Ascending aorta (tissue), 2 donors: ENCODE results near the gene TGFA. TPM values are rescaled to one million over a fixed set of nuclear protein-coding genes. Genes with fewer than 3 reads are reported as not detected.

ENCODE experiments used
- DNase-seq, 2 donors: peaks; one replicate each; pipeline ENCODE4 v3.0.0-alpha.2; 2019; ENCODE audit warnings: low spot score in 2 of 2
- H3K27ac ChIP-seq, 2 donors: fragments of 200-600 bp; sonication (generic); one replicate each; pipeline ENCODE4 v1.5.1; 2016 to 2017; ENCODE audit warnings: mild to moderate bottlenecking in 1 of 2
- H3K27me3 ChIP-seq: fragments of 200-600 bp; sonication (generic); one replicate; pipeline ENCODE4 v1.5.1; 2017
- H3K36me3 ChIP-seq, 2 donors: fragments of 200-600 bp; sonication (generic); one replicate each; pipeline ENCODE4 v1.5.1; 2016
- H3K4me1 ChIP-seq, 2 donors: fragments of 200-600 bp; sonication (generic); one replicate each; pipeline ENCODE4 v1.5.1; 2016 to 2017; ENCODE audit warnings: mild to moderate bottlenecking in 1 of 2
- H3K4me3 ChIP-seq, 2 donors: fragments of 200-600 bp; sonication (generic); one replicate each; pipeline ENCODE4 v1.5.1; 2016 to 2017; ENCODE audit warnings: mild to moderate bottlenecking in 1 of 2
- H3K9me3 ChIP-seq, 2 donors: fragments of 200-600 bp; sonication (generic); one replicate each; pipeline ENCODE4 v1.5.1; 2016
- CTCF ChIP-seq, 3 experiments: fragments of 200-600 bp in 2 of 3; fragments of 450-650 bp in 1 of 3; sonication (generic) in 2 of 3; IDR thresholded peaks; one replicate each; pipeline ENCODE4 v1.5.1; 2016 to 2019; ENCODE audit warnings: antibody characterized with exemption in 3 of 3, mild to moderate bottlenecking in 1 of 3, moderate library complexity in 1 of 3
- intact Hi-C: fragments of 100-400 bp; cut with DNase I; formaldehyde crosslinking; loops from one replicate; pipeline ENCODE4 v1.15.1; 2023
- total RNA-seq: library from RNA; depleted of rRNA; stranded (reverse); fragments of >200 nt; gene quantifications from one replicate; pipeline ENCODE4 v1.1.0, GENCODE V29; 2016

Gene TGFA
- total RNA-seq, 1 donor from 2014 or later: 1.8 TPM

GRCh38 chr2:70504750-70505149 lies 48.9 kb downstream of the TGFA start:
- no peak overlapping the region for H3K27ac ChIP-seq
- no peak overlapping the region for H3K4me3 ChIP-seq
- no peak for TF ChIP-seq CTCF (IDR thresholded peaks at IDR 0.05)
- no peaks in the 10 kb centered on the region for H3K4me1 ChIP-seq
- no peaks in the 10 kb centered on the region for H3K9me3 ChIP-seq
- intact Hi-C loops: no loop called here
- no peaks in the 10 kb centered on the region for H3K36me3 ChIP-seq
- no peak for DNase-seq
- no peaks in the 10 kb centered on the region for H3K27me3 ChIP-seq

GRCh38 chr2:70503896-70504295 lies 49.7 kb downstream of the TGFA start:
- Histone ChIP-seq H3K36me3 (no peaks in the 10 kb centered on the region), H3K9me3 (no peaks in the 10 kb centered on the region), H3K4me3 (no peak overlapping the region), H3K4me1 (no peaks in the 10 kb centered on the region), H3K27ac (no peak overlapping the region), H3K27me3 (no peaks in the 10 kb centered on the region)
- intact Hi-C loops: no loop called here
- TF ChIP-seq CTCF (IDR thresholded peaks at IDR 0.05): no peak
- no peak for DNase-seq

- no peaks in the 10 kb centered on the region for H3K9me3 ChIP-seq
- no peak for TF ChIP-seq CTCF (IDR thresholded peaks at IDR 0.05)
- H3K4me3 ChIP-seq: no peak overlapping the region
- no peaks in the 10 kb centered on the region for H3K27me3 ChIP-seq
- intact Hi-C loops: no loop called here
- no peaks in the 10 kb centered on the region for H3K36me3 ChIP-seq
- H3K27ac ChIP-seq: no peak overlapping the region
- no peak for DNase-seq
- no peaks in the 10 kb centered on the region for H3K4me1 ChIP-seq
Observed at GRCh38 chr2:70501728-70502127, 51.9 kb downstream of the TGFA start.

DNA sequence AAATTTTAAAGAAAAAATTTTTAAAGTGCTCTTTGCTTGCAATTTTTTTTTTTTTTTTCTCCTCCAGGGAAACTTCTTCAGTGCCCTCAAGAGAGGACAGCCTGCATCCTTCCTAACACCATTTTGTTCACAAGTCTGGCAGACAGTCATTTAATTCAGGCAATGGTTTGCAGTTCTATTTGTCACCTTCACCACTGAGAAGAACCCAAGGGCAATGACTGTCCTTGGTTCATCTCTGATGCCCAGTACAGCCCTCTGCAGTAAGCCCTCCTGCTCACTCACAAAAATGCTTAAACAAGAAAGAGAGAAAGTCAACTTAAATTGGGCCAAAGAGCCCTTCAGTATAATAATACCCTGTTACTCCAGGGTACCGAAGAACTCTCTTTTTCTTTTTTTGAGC lies 52.4 kb downstream of the TGFA start:
- intact Hi-C loops: no loop called here
- H3K4me3 ChIP-seq: no peak overlapping the region
- H3K4me1 ChIP-seq: no peaks in the 10 kb centered on the region
- no peak for TF ChIP-seq CTCF (IDR thresholded peaks at IDR 0.05)
- no peak overlapping the region for H3K27ac ChIP-seq
- DNase-seq: no peak
- H3K36me3 ChIP-seq: no peaks in the 10 kb centered on the region
- H3K27me3 ChIP-seq: no peaks in the 10 kb centered on the region
- no peaks in the 10 kb centered on the region for H3K9me3 ChIP-seq

- Histone ChIP-seq H3K4me1 (no peaks in the 10 kb centered on the region), H3K27me3 (no peaks in the 10 kb centered on the region), H3K27ac (no peak overlapping the region), H3K36me3 (no peaks in the 10 kb centered on the region), H3K4me3 (no peak overlapping the region), H3K9me3 (no peaks in the 10 kb centered on the region)
- DNase-seq: no peak
- intact Hi-C loops: no loop called here
- no peak for TF ChIP-seq CTCF (IDR thresholded peaks at IDR 0.05)
Observed at GRCh38 chr2:70499253-70499652, 54.4 kb downstream of the TGFA start.

DNA sequence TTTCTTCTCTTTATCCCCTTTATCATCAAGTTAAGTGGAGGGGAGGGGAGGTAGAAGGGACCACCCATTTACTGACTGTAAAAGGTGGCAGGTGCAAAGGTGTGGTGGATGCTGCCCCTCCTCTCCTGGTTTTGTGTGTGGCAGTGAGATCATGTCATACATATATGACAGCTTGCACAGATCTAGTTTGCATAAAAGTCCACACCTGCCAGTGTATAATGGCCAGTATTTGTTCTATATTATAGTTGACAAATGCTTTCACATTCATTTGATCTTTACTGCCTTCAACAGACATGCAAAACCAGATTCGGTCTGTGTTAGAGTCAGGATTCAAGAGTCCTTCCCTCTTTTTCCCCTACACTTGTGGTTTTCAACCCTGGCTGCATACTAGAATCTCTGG lies 55.1 kb downstream of the TGFA start:
- TF ChIP-seq CTCF (IDR thresholded peaks at IDR 0.05): no peak
- no peaks in the 10 kb centered on the region for H3K27me3 ChIP-seq
- no peaks in the 10 kb centered on the region for H3K9me3 ChIP-seq

More for the DNA sequence above, 55.1 kb downstream of the TGFA start:
- DNase-seq: no peak
- intact Hi-C loops: no loop called here
- H3K4me3 ChIP-seq: no peak overlapping the region
- no peak overlapping the region for H3K27ac ChIP-seq
- H3K4me1 ChIP-seq: no peaks in the 10 kb centered on the region
- no peaks in the 10 kb centered on the region for H3K36me3 ChIP-seq
